Stimulated activated CD8-positive, alpha-beta memory T cell treated with anti-CD3 and anti-CD28 coated beads, Interleukin-12 subunit alpha, Interleukin-12 subunit beta, amount 100 ng/mL, for 24 hours (primary cell): ENCODE measurements around the gene PIN4.
"Not testable (repeated sequence)": the region's sequence is repeated elsewhere in the genome, so short reads cannot be mapped to it uniquely, and the experiment has no call there.

Experiments used
- DNase-seq: peaks from one replicate; pipeline ENCODE4 v3.0.0-alpha.2; 2020; ENCODE audit errors: extremely low read depth

The PIN4 gene

DNA sequence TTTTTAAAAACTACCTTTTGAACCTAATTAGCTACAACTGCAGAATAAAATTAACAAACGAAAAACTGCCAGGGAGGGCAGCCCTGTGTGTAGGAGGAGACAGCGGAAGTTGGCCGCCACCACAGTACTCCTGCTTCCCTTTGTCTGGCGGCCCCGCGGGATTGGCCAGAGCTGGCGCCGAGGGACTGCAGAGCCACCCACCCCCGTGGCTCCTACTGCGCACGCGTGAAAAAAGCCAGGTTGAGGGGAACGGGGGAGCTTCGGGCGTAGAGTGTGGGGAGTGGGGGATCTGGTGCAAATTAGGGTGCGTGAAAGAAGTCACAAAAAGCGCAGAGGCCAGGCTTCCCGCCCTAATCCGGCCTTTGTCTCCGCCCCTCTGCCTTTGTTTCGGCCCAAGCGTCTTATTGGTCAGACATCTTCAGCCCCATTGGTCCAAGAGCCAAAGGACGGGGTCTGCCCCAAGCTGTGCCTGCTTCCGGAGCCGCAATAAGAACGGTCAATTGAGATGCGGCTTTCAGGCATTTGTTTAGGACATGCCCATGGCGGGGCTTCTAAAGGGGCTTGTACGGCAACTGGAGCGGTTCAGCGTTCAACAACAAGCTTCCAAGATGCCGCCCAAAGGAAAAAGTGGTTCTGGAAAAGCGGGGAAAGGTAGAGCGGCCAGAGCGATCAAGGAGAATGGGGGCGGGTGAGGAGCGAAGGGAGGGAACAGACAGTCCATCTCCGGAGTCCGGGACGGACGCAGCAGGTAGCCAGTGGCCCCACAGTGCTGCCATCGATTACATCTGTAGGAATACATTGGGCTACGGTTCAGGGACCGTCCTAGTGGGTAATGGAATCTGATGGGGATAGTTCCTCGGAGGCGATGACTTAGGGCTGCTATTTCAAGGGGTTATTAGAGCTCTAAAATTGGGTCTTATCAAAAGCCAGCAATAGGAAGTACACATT lies at the start of gene PIN4:
PIN4 (plus strand) TSS at position 580 of the 948 bp plus-strand sequence; CDS start at position 609, 29 bp downstream.
- DNase-seq, result peak; percentile 51

DNA sequence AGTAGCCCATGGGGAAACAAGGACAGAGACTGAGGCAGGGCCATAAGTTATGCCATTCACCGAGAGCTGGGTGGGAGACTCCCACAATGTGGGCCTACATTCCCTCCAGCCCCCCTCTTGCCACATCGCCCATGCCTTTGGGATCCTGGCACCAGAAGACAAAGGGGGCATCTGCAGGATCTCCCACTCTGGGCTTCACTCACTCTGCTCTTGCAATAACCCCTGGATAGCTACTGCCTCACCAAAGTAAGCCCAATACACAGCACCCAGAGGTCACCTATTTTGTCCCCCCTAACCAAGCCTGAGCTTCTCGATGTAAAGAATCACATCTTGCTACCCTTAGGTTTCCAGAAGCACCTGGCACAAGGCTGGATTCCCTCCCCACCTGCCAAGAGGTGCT lies 49.1 kb upstream of the PIN4 start:
- no peak for DNase-seq

DNA sequence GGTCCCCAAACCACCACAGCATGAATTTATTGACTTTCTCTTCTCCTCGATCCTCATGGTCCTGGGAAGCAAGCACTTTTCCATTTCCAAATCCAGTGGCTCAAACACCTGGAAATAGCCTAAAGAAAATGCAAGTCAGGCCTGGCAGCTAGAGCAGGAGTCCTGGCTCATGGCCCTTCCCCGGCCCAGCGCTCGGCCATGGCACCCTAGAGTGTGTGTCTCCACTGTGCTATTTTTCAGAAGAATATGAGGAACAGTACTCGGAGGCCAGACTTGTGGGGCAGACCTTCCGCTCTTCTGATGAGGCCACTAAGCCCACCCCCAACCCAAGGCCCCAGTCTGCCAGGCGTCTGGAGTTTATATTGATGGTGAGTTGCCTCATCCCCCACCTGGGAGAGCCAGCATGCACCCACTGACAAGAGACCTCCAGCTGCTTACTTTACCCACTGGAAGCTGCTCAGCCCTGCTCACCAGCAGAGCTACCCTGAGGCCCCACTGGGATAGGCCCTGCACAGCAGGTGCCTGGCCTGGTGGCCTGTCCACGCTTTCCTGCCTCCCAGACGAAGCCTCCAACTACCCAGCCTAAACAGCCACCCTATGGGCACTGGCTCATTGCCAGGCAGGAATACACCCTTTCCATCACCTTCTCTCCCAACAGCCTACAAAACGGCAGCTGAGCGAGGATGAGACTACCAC lies 47.6 kb upstream of the PIN4 start:
- no peak for DNase-seq

DNA sequence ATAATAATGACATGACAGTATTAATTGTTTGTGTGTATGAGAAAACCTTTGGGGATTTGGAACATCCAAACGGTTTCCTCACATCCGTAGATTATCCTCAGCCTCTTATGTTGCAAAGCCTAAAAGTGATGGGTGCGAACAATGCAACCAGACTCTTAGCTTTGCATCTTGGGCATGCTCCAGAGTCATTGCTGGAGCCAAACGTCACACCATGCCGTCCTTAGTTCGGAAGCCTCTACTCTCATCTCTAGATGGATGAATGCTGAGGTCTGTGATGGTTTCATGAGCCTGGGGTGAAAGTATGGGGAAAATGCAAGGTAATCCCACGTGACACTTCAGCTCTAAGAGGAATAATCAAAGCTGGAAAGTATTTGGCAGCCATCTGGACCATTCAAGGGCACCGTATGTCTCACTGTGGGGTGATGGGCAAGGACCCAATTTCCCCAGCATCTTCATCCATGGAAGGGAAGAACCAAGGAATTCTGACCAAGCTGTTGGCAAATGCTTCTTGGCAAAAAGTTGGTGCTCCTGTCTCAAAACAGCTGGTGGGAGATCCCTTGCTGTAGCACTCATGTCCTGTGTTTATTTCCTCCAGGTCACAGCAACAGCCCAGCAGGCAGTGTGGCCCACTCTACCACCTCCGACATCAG lies 43.6 kb upstream of the PIN4 start:
- DNase-seq, result no peak

DNA sequence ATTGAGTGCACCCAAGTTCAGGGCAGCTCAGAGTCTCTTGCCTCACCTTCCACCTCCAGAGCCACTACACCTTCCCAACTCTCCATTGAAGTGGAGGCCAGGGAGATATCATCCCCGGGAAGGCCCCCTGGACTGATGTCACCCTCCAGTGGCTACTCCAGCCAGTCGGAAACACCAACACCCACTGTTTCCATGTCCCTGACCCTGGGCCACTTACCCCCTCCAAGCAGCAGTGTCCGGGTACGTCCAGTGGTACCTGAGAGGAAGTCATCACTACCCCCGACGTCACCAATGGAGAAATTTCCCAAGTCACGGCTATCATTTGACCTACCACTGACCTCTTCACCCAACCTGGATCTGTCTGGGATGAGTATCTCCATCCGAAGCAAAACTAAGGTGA lies 42.0 kb upstream of the PIN4 start:
- no peak for DNase-seq

DNA sequence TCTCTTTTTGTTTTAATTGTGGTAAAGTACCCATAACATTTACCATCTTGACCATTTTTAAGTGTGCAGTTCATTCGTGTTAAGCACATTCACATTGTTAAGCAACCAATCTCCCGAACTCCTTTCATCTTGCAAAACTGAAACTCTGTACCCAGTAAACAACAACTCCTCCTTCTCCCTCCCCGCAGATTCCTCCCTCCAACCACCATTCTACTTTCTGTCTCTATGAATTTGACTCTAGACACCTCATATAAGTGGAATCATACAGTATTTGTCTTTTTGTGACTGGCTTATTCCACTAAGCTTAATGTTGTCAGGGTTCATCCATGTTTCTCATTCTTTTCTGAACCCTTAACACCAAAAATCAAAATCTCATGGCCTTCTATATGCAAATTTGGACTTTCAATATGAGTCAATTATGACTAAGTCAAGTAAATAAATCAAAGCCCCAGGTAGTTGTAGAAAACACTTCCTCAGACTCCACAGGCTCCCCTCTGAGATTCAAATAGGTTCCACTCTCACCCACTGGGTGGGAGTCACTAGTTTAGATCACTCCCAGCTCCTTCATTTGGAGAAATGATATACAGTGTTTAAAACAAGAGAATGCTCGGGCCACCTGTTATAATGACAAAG lies 40.1 kb upstream of the PIN4 start:
- no peak for DNase-seq

DNA sequence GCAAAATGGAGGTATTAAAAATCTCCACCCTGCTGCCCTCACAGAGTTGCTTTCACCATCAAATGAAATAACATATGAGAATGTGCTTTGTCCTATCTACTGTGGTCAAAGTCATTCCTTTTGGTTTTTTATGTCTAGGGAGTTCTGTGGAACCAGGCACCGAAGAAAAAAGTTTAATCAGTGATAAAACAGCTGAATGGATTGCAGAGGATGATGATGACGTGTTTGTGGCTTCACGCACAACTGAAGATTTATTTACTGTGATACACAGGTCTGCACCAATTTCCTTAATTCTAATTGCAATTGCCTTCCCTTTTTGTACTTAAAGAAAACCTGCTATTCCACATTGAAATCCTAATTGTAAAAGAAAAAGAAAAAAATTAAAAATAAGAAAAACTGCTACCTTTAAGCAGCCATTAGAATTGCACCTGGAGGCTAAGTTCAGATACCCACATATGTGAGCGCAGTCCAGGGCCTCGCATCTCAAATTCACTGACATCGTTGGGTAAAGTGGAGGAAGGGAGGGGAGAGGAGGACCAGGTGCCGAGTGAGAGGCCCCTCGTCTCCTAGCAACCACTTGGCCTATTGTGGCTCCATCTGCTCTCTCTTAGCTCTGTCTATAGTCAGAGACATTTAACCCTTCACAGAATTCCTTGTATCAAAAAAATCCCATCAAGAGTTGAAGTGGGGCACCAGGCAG lies 39.3 kb upstream of the PIN4 start:
- DNase-seq, result no peak

DNA sequence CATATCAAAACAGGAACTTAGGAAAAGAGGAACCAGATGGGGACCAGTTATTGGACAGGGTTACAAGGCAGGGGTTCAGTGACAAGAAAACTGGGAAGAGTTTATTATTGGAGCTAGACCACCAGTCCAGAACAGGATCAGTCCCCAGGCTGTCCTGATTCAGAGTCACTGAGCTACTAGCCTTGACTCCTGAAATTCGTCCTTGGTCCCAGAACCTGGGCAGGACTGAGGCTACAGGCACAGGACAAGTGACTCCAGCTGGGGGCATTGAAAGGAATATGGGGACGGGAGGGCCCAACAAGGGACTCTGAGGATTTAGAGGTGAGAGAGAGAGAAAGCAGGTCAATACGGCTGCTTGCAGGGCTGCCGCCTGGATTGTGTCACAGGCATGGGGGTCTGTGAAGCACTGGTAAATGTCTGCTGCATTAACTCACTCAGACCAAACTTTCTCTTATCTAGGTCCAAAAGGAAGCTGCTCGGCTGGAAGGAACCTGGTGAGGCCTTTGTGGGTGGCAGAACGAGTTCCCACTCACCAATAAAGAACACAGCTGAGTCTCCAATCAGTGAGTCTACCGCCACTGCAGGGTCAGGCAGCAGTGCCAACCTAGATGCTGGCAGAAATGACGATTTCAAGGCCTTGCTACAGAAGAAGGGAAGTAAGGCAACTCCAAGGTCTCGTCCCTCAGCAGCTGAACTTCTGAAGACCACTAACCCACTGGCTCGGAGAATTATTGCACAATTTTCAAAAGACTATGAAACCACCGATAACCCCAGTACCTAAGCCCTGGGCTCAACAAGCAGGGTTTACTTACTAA lies 38.6 kb upstream of the PIN4 start:
- no peak for DNase-seq

DNA sequence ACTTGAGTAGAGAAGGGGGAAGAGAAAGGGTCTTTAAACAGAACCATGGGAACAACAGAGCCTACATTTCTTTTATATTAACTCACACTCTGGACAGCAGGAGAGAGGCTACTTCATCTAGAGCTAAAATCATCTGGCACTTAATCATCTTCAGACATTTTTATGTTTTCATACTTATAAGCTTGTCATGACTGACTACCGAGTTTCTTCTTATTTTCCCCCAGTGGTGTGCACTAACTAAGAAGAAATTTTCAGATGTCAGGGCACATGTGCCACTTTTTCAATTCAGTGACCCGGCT lies 38.0 kb upstream of the PIN4 start:
- no peak for DNase-seq

DNA sequence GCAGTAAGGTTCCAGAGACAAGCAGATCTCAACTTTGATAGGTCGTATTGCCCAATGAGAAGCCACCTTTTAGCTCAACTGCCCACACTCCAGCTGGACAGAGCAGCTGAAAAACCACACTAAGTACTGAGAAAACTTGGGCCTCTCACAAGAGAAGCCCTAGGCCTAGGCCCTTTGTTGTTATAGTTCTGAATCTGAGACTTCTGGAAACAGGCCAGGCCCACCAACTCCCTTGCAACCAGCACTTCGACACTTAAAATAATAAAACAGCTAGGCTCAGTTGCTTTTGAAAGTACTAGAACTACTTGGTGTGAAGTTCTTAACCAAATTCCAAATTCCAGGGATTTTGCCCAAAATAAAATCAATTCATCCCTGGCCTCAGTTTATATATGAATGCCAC lies 36.4 kb upstream of the PIN4 start:
- DNase-seq, result no peak

DNA sequence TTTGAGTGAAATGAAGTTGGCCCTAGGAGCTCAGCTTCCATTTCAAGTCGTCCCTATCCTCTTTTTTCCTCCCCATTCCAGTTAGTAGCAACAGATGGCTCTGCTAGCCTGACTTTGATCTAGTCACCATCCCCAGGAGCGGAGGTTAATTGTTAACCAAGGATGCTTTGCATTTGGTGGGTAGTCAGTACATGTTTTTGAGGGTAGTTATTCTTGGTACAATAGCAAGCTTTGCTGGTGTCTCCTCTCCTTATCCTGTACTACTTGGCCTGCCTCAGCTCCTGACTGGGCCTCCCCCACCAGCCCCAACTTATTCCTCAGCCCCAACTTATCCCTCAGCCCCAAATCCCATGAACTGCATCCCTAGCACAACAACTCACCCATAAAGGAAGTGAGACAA lies 35.0 kb upstream of the PIN4 start:
- DNase-seq, result no peak

DNA sequence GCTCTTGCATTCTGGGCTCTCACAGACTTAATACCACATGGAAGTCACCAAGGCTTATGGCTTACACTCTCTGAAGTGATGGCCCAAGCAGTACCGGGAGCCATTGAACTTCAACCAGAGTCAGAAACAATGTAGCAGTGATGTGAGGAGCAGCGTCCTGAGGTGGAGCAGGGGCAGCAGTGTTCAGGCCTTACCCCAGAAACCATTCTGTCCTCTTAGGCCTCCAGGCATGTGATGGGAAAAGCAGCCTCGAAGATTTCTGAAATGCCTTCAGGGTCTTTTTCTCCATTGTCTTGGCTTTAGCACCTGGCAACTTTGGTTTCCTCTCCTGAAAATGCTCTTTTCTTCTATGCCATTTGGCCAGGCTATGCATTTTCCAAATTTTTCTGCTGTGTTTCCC lies 22.8 kb upstream of the PIN4 start:
- DNase-seq, result no peak

DNA sequence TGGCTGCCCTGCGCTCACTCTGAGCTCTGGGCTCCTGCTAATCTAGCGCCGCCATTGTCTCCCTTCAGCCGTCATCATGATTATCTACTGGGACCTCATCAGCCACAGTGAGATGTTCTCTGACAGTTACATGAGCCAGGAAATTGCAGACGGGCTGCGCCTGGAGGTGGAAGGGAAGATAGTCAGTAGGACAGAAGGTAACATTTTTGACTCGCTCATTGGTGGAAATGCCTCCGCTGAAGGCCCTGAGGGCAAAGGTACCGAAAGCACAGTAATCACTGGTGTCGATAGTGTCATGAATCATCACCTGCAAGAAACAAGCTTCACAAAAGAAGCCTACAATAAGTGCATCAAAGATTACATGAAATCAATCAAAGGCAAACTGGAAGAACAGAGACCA lies 21.8 kb upstream of the PIN4 start:
- DNase-seq, result no peak

DNA sequence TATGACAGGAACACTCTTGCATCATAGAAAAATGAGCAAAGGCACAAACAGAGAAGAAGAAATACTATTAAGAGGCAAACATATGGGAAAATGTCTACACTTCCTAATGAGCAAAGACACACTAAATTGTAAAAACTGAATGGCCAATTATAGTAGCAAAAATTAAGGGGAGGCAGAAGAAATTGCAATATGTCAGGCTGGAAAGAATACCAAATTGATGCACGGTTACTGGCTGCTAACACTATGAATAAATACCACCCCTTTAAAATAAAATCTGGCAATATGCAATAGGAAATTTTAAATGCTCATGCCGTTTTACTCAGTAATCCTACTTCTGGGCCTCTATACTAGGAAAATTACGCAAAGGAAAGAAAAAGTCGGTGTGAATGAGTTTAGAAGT lies 16.0 kb upstream of the PIN4 start:
- DNase-seq, result no peak

DNA sequence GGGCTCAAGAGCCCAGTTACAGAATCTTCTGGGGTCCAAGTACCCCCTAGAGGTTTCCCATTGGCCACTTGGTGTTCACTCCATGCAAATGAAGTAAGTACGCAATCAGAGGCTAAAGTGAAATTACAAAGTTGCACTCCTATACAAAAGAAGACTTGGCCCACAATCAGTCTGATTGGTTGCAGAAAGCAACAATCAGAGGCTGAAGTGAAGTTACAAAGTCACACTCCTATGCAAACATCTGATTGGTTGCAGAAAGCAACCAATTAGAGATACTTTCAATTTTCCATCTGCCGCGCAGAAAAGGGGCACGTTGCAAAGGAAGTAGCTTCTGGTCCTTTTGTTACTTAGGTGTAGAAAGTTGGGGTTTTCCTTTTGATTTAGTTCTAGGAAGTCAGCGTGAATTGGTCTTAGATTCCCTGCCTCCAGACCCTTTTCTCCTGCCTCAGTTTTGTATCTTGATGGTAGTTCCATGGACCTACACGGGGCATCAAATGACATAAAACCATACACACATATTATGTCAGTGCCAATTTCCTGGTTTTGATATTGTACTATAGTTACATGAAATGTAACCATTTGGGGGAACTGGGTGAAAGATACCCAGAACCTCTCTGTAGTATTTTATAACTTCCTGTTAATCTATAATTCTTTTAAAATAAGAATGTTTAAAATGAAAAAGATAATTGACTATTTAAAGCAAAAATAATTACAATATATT lies 12.4 kb upstream of the PIN4 start:
- DNase-seq, result no peak

DNA sequence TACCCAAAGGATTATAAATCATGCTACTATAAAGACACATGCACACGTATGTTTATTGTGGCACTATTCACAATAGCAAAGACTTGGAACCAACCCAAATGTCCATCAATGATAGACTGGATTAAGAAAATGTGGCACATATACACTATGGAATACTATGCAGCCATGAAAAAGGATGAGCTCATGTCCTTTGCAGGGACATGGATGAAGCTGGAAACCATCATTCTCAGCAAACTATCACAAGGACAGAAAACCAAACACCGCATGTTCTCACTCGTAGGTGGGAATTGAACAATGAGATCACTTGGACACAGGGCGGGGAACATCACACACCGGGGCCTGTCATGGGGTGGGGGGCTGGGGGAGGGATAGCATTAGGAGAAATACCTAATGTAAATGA lies 5.3 kb upstream of the PIN4 start:
- DNase-seq, result not testable (repeated sequence)

DNA sequence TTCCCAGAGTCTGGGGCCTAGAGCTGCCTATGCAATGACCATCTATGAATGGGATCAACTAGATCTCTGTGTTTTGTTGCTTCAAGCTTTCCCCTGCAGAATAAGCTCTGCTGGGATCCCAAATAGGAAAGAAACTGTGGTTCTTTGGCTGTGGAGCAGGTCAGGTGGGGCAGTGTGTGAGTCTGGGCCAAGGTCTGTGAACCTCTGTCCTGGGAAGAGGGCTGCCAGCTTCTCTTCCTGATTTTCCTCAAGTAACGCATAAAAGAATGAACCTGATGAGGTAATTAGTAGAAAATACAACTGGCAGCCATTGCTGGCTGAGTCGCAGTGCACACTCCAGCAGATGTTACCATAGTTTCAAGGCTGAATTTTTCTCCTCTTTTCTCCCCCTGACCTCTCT lies 4.6 kb upstream of the PIN4 start:
- no peak for DNase-seq

DNA sequence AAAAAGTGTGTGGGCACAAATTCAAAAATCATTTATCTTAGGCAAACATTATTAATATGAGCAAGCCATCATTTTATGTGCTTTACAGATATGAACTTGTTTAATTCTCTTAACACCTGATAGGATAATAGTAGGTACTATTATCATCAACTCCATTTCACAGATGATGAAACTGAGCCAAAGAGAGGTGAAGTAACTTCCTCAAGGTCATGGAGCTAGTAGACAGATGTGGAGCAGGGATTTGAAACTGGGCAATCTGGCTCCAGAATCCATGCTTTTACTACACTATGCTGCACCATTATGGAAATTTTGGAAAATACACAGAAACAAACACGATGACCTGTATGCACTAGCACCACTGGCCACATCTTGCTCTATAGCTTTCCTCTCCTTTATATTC lies 1.0 kb upstream of the PIN4 start:
- DNase-seq, result no peak

DNA sequence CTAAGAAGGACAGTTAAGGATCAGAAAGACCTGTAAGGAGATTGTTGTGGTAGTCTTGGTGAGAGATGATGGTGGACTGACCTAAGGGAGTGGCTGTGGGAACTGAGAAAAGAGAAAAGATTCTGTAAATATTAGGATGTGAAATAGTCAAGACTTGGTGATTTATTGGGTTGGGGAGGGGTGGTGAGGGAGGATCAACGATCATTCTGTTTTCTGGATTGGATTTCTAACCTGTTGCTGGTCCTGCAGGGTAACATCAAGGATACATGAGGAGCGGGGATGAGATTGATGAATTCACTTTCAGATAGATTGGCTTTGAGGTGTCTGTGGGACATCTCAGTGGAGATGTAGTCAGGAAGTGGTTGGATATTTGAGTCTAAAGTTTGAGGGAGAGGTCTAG lies 1.4 kb downstream of the PIN4 start:
- DNase-seq, result no peak

DNA sequence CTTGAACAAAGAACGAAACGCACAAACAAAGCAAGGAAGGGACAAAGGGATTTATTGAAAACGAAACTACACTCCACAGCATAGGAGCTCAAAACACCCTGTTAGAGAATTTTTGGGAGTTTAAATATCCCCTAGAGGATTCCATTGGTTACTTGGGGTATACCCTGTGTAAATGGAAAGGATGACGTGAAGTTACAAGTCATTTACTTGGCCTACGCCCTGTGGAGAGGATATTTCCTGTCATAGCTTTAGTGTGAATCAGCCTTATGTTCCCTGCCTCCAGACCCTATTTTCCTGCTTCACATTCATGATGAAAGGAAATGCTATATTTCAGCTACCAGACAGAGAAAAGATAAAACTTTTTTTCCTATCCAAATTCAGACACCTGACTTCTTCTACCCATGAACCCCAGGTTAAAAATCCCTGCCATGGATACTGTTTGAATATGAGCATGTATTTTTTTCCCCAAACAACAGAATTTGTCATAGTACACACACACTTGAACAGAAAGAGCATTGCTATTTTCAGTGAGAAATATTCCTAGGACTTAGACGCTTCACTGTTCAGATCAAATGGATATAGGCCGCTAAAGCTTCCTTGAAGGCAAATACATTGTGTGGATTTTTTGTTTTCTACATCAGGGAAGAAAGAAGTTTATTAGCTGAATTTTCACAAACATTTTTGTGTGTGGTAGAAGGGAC lies 20.4 kb downstream of the PIN4 start:
- DNase-seq, result no peak
